Body of pancreas (tissue), 4 donors: ENCODE data around the gene IGSF6. TPM values are rescaled to one million over a fixed set of nuclear protein-coding genes. Genes with fewer than 3 reads are reported as not detected.

Source experiments
- ATAC-seq: fragments of 150-250 bp; one replicate; pipeline ENCODE4 v1.9.1; 2016
- DNase-seq, 4 donors: peaks; one replicate each; pipeline ENCODE4 v3.0.0-alpha.2; 2019
- H3K27ac ChIP-seq, 4 donors: fragments of 200-600 bp; sonication (generic); 1 replicate in 3 of 4; 2 replicates in 1 of 4; pipeline versions ENCODE4 v1.5.1 to v1.6.1; 2016 to 2019; ENCODE audit warnings: mild to moderate bottlenecking in 1 of 4, mixed read lengths in 1 of 4, moderate library complexity in 1 of 4
- H3K27me3 ChIP-seq, 2 donors: fragments of 200-600 bp; sonication (generic); one replicate each; pipeline ENCODE4 v1.6.0; 2016; ENCODE audit warnings: mild to moderate bottlenecking in 1 of 2
- H3K36me3 ChIP-seq, 2 donors: fragments of 200-600 bp; sonication (generic); replicated peaks in 1 of 2; 2 replicates each; pipeline ENCODE4 v1.5.1; 2016; ENCODE audit warnings: low read depth in 2 of 2; ENCODE audit not compliant: insufficient read depth in 1 of 2
- H3K4me1 ChIP-seq: fragments of 200-600 bp; sonication (generic); one replicate; pipeline ENCODE4 v1.6.0; 2016
- H3K4me3 ChIP-seq, 2 donors: fragments of 200-600 bp; sonication (generic); 1 replicate in 1 of 2; 2 replicates in 1 of 2; pipeline ENCODE4 v1.5.1; 2016 to 2019
- H3K9me3 ChIP-seq, 3 donors: fragments of 200-600 bp; sonication (generic); 1 replicate in 2 of 3; 2 replicates in 1 of 3; pipeline ENCODE4 v1.5.1; 2016
- CTCF ChIP-seq, 7 experiments: fragments of 450-650 bp in 4 of 7; fragments of 200-600 bp in 3 of 7; sonication (generic) in 3 of 7; IDR thresholded peaks; one replicate each; pipeline ENCODE4 v1.5.1; 2016 to 2019; ENCODE audit warnings: antibody characterized with exemption in 7 of 7
- POLR2A ChIP-seq, 3 donors: fragments of 450-650 bp; IDR thresholded peaks; one replicate each; pipeline ENCODE4 v1.6.1; 2016; ENCODE audit warnings: antibody characterized with exemption in 3 of 3, mild to moderate bottlenecking in 2 of 3
- WGBS, 2 donors: methylation state at CpG; one replicate each; pipeline ENCODE4 v1.1.5; 2017; 5-methylcytosine and 5-hydroxymethylcytosine counted together
- intact Hi-C: fragments of 100-400 bp; cut with DNase I; formaldehyde crosslinking; loops from one replicate; pipeline ENCODE4 v1.15.1; 2023
- total RNA-seq, 2 donors: library from RNA; depleted of rRNA; stranded (reverse); fragments of >200 nt; gene quantifications; one replicate each; pipeline ENCODE4 v1.1.0, GENCODE V29; 2016

The IGSF6 gene
- total RNA-seq, 2 donors from 2014 or later = 1.3 TPM; not detected in 1

DNA sequence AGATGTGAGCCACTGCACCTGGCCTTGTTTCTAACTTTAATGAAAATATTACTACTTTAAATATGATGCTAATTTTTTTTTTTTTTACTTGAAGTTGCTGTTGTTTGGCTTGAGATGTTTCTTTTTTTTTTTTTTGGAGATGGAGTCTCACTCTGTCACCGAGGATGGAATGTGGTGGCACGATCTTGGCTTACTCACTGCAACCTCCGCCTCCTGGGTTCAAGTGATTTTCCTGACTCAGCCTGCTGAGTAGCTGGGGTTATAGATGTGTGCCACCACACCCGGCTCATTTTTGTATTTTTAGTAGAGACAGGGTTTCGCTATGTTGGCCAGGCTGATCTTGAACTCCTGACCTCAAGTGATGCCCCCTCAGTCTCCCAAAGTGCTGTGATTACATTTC lies 23.6 kb downstream of the IGSF6 start:
- Histone ChIP-seq H3K9me3 (no peaks in the 10 kb centered on the region), H3K27me3 (no peaks in the 10 kb centered on the region), H3K4me3 (no peak overlapping the region), H3K27ac (no peak overlapping the region), H3K4me1 (no peaks in the 10 kb centered on the region), H3K36me3 (no peaks in the 10 kb centered on the region)
- no peak for ATAC-seq
- intact Hi-C loops = no loop called here
- no peak for DNase-seq
- no peak for TF ChIP-seq CTCF (IDR thresholded peaks at IDR 0.05)
- no peak for TF ChIP-seq POLR2A (IDR thresholded peaks at IDR 0.05)
- WGBS, 2 donors = 97 to 99% methylated on average over 5 of the region's 5 CpGs

DNA sequence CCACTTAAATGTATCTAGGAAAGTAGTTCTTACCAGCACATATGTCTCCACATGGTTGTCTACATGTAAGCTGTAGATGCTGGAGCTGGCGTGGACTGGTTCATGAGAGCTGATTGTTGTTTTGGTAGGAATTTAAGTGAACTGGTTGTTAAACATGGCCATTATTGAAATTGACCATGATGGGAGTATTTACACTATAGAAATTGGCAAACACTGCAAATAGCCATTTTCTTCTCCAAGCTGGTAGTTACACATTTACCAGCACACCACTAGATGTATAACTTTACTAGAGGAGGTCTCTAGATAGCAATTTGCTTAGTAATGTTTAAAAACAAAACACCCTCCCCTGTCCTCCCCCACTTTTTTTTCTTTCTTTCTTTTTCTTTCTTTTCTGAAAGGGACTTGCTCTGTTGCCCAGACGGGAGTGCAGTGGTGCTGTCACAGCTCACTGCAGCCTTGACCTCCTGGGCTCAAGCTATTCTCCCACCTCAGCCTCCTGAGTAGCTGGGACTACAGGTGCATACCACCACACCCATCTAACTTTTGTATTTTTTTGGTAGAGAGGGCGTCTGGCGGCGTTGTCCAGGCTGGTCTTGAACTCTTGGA lies 24.2 kb downstream of the IGSF6 start:
- Histone ChIP-seq H3K4me3 (no peak overlapping the region), H3K9me3 (no peaks in the 10 kb centered on the region), H3K27me3 (no peaks in the 10 kb centered on the region), H3K4me1 (no peaks in the 10 kb centered on the region), H3K36me3 (no peaks in the 10 kb centered on the region), H3K27ac (no peak overlapping the region)
- WGBS, 2 donors = 93 to 94% methylated on average over 5 of the region's 5 CpGs
- DNase-seq = no peak
- no peak for ATAC-seq
- intact Hi-C loops = no loop called here
- TF ChIP-seq POLR2A (IDR thresholded peaks at IDR 0.05) = no peak
- no peak for TF ChIP-seq CTCF (IDR thresholded peaks at IDR 0.05)

DNA sequence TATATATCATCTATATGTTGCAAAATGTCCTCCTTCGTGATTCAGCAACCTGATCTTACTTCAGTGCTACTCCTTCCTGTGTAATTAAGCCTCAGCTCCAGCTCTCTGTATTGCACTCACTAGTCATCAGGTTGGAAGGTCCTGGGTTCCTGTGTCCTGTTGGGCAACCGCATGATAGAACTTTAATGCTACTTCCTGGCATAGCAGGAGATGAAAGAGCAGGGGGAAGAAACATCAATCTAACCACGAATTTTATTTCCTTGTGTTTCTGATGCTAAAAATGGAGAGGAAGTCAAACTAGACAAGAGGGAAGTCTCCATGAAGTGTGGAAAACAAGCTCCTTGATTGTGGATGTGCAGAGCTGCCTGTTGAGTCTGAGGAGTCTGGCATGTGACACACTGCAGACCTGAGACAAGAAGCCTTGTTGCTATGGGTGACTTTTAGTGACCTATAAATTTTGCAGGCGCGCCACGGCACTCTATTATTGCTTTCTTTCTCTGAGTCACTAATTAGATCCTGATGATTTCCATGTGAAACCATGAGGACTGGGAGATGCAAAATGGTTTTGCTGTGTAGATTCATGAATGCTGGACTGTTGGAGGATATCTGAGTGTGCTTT lies 25.6 kb downstream of the IGSF6 start:
- Histone ChIP-seq H3K36me3 (no peaks in the 10 kb centered on the region), H3K4me1 (no peaks in the 10 kb centered on the region), H3K9me3 (no peaks in the 10 kb centered on the region), H3K27ac (peak overlapping the region in 1 of 4 donors; percentile 24), H3K4me3 (no peak overlapping the region), H3K27me3 (no peaks in the 10 kb centered on the region)
- WGBS, 2 donors = 59 to 72% methylated on average over 6 of the region's 6 CpGs
- intact Hi-C loops = no loop called here
- TF ChIP-seq POLR2A (IDR thresholded peaks at IDR 0.05) (no peak), CTCF (IDR thresholded peaks at IDR 0.05) (no peak)
- no peak for ATAC-seq
- DNase-seq = peak in 2 of 4 donors; percentile 17 to 34

- WGBS, 2 donors = 54 to 69% methylated on average over 1 of the region's 1 CpG
- no peak for ATAC-seq
- no peak for TF ChIP-seq CTCF (IDR thresholded peaks at IDR 0.05)
- TF ChIP-seq POLR2A (IDR thresholded peaks at IDR 0.05) = no peak
- intact Hi-C loops = no loop called here
- Histone ChIP-seq H3K4me3 (no peak overlapping the region), H3K27ac (no peak overlapping the region), H3K9me3 (no peaks in the 10 kb centered on the region), H3K27me3 (no peaks in the 10 kb centered on the region), H3K36me3 (no peaks in the 10 kb centered on the region), H3K4me1 (no peaks in the 10 kb centered on the region)
- DNase-seq = no peak
Observed at GRCh38 chr16:21625026-21625425, 27.4 kb downstream of the IGSF6 start.

GRCh38 chr16:21622545-21622944 lies 29.9 kb downstream of the IGSF6 start:
- H3K9me3 ChIP-seq = no peaks in the 10 kb centered on the region
- intact Hi-C loops = no loop called here
- H3K27ac ChIP-seq = no peak overlapping the region
- no peaks in the 10 kb centered on the region for H3K27me3 ChIP-seq
- DNase-seq (no peak), ATAC-seq (no peak)
- H3K4me1 ChIP-seq = no peaks in the 10 kb centered on the region
- 100% methylated on average over 1 of the region's 1 CpG for WGBS, 2 donors
- TF ChIP-seq CTCF (IDR thresholded peaks at IDR 0.05) (no peak), POLR2A (IDR thresholded peaks at IDR 0.05) (no peak)
- H3K4me3 ChIP-seq = no peak overlapping the region
- H3K36me3 ChIP-seq = peaks cover 0 to 1% of the 10 kb centered on the region in 2 donors
